AG04450 (cell line): Measurements from ENCODE around the gene MAPRE2. TPM values are rescaled to one million over a fixed set of nuclear protein-coding genes. Genes with fewer than 3 reads are reported as not detected.

Source experiments
- CTCF ChIA-PET: fragments of 300-600, 350-600 bp; formaldehyde crosslinking; extraction: SDS; loops from one replicate; lab custom pipeline; 2022; ENCODE audit warnings: antibody characterized with exemption, inconsistent platforms; lab: Charles Lee
- POLR2A ChIA-PET: fragments of 350-600 bp; formaldehyde crosslinking; extraction: SDS; loops from one replicate; lab custom pipeline; 2021; ENCODE audit warnings: antibody characterized with exemption, inconsistent platforms; lab: Yijun Ruan, JAX
- DNase-seq: peaks from one replicate; pipeline ENCODE4 v3.0.0-alpha.2; 2011; ENCODE audit warnings: low read depth, low spot score
- H3K27ac ChIP-seq: one replicate; pipeline ENCODE4 v1.5.1; 2012; ENCODE audit warnings: low read depth, low read length, control low read depth
- H3K27me3 ChIP-seq: one replicate; pipeline ENCODE4 v1.6.0; 2012; ENCODE audit warnings: low read length; ENCODE audit not compliant: control insufficient read depth, insufficient read depth
- H3K4me3 ChIP-seq: 2 replicates; pipeline ENCODE4 v1.5.1; 2011; ENCODE audit warnings: mild to moderate bottlenecking, low read depth, low read length, control low read depth
- H3K9me3 ChIP-seq: 2 replicates; pipeline ENCODE4 v1.5.1; 2012; ENCODE audit warnings: low read length; ENCODE audit not compliant: control insufficient read depth, insufficient read depth
- polyA plus RNA-seq: library from polyadenylated mRNA; depleted of rRNA; stranded (reverse); fragments of >200 nt; gene quantifications from 2 replicates; pipeline ENCODE4 v1.2.3, GENCODE V29; 2011
- TF ChIP-seq, protein P1 (sequence below): IDR thresholded peaks from 2 replicates; pipeline ENCODE4 v1.5.1; 2011; ENCODE audit warnings: low read depth, low read length, control low read depth, inconsistent platforms

The MAPRE2 gene
- polyA plus RNA-seq, 1 experiment: 48.8 TPM

DNA sequence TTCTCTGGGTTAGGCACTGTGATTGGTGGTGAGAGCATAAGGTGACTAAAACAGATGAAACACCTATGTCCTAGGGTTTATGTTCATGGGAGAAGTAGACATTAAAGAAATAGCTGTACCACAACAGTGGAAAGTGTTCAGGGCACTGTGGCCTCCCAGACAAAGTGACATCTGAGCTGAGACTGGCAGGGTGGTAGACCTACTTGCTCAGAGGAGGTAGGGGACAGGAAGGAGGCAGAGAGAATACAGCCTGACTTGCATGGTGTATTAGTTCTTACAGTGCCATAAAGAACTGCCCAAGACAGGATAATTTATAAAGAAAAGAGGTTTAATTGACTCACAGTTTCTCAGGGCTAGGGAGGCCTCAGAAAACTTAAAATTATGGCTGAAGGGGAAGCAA, 82.6 kb downstream of the MAPRE2 start:
- H3K27me3 ChIP-seq: no peaks in the 10 kb centered on the region
- no peak overlapping the region for H3K4me3 ChIP-seq
- TF ChIP-seq, protein P1, sequence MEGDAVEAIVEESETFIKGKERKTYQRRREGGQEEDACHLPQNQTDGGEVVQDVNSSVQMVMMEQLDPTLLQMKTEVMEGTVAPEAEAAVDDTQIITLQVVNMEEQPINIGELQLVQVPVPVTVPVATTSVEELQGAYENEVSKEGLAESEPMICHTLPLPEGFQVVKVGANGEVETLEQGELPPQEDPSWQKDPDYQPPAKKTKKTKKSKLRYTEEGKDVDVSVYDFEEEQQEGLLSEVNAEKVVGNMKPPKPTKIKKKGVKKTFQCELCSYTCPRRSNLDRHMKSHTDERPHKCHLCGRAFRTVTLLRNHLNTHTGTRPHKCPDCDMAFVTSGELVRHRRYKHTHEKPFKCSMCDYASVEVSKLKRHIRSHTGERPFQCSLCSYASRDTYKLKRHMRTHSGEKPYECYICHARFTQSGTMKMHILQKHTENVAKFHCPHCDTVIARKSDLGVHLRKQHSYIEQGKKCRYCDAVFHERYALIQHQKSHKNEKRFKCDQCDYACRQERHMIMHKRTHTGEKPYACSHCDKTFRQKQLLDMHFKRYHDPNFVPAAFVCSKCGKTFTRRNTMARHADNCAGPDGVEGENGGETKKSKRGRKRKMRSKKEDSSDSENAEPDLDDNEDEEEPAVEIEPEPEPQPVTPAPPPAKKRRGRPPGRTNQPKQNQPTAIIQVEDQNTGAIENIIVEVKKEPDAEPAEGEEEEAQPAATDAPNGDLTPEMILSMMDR: no peak
- DNase-seq: no peak
- no peaks in the 10 kb centered on the region; the same call in 1 of the 2 replicates for H3K9me3 ChIP-seq
- ChIA-PET CTCF (interaction anchor here (1.1 kb wide), 1 partner anchor 20 kb away, joined by 3 read pairs; no protein-coding TSS in a partner anchor), POLR2A (no interaction called here)
- no peak overlapping the region for H3K27ac ChIP-seq

DNA sequence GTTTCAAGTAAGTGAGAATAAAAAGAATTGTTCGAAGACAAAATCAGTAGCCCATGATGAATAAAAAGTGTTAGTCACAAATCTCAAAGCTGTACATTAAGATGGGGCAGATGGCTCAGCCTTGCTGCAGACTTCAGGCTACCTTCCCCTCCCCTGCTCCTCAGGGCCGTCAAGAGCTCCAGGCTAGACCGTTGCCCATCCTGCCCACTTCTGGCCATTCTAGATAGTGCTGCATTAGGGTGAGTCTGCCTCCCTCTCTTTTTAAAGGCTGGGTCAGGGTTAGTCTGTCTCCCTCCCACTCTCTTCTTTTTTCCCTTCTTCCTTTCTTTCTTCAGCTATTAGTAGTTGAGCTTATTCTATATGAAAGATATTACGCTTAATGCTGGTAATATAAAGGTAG, 86.0 kb downstream of the MAPRE2 start:
- no peaks in the 10 kb centered on the region for H3K27me3 ChIP-seq
- H3K4me3 ChIP-seq: no peak overlapping the region
- POLR2A ChIA-PET: no interaction called here
- no peak for DNase-seq
- TF ChIP-seq, protein P1: peak; percentile 42; the same call in 1 of the 2 replicates
- no peak overlapping the region for H3K27ac ChIP-seq
- no peaks in the 10 kb centered on the region; the same call in 1 of the 2 replicates for H3K9me3 ChIP-seq
- CTCF ChIA-PET: interaction anchor here (0.6 to 2.3 kb wide), 7 partner anchors 10 to 260 kb away, joined by 3 to 8 read pairs (median 4); no protein-coding TSS in a partner anchor

DNA sequence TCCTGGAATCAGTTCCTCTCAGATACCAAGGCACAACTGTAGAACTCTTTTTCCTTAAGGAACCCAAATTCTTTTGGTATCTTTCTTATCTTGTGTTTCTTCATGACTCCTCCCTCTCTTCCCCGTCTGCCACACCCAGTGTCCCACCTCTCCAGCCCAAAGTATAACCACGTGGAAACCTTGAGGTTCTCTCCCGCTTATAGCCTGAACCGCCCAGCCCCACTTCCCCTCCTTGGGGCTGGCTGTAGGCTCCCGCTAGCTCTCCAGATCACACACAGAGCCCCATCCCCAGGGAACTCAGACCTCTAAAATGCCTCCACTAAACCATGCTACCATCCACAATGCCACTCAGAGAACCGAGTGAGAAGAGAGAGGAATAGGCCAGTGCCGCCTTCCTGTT, 87.5 kb downstream of the MAPRE2 start:
- POLR2A ChIA-PET: no interaction called here
- DNase-seq: no peak
- no peaks in the 10 kb centered on the region for H3K27me3 ChIP-seq
- no peak overlapping the region for H3K4me3 ChIP-seq
- TF ChIP-seq, protein P1: no peak
- CTCF ChIA-PET: no interaction called here
- no peaks in the 10 kb centered on the region for H3K9me3 ChIP-seq
- H3K27ac ChIP-seq: no peak overlapping the region

DNA sequence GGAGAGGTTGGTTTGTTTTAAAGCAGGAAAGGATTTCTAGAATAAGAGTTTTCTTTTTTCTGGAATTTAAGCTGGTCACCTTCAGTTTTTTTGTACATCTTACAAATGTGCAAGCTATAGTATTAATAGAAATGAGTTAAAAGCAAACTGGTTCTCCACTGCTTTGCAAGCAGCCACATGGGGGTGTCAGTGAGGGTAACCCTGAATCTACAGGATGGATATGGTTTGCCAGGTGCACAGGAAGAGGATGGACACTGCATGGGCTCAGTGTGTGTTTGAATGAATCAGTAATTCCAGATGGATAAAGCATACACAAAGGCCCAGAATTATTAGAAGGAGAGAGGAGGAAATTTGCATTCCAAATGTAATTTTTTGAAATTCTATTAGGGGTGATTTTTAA, 89.0 kb downstream of the MAPRE2 start:
- DNase-seq: no peak
- Histone ChIP-seq H3K27me3 (no peaks in the 10 kb centered on the region), H3K9me3 (no peaks in the 10 kb centered on the region), H3K27ac (no peak overlapping the region), H3K4me3 (no peak overlapping the region)
- CTCF ChIA-PET: no interaction called here
- POLR2A ChIA-PET: no interaction called here
- TF ChIP-seq, protein P1: no peak

DNA sequence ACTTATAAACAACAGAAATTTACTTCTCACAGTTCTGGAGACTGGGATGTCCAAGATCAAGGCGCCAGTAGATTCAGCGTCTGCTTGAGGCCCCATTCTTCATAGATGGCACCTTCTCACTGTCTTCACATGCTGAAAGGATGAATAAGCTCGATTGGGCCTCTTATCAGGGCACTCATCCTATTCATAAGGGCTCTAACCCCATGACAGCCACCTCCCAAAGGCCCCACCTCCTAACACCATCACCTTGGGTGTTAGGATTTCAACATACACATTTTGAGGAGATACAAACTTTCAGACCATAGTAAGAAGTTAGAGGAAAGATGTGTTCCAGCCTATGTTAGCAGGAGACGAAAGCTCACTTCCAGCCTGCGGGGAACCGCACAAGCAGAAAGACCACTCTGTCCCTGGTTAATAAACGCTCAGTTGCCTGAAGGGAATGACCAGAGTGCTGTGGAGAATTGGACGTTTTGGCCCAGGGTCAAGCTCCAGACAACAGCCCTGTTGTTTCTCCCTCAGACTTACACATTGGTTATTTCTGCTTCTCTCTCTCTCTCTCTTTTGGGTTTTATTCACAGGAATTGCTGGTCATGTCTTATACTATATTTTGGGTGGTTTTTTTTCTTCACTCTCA, 90.3 kb downstream of the MAPRE2 start:
- Histone ChIP-seq H3K4me3 (no peak overlapping the region), H3K27ac (no peak overlapping the region), H3K27me3 (no peaks in the 10 kb centered on the region), H3K9me3 (no peaks in the 10 kb centered on the region)
- ChIA-PET CTCF (interaction anchor here (1.6 kb wide), 1 partner anchor 10 kb away, joined by 4 read pairs; no protein-coding TSS in a partner anchor), POLR2A (no interaction called here)
- no peak for DNase-seq
- TF ChIP-seq, protein P1: no peak
